Caco-2 (cell line): Measurements from ENCODE around the gene ZNF135. TPM values are rescaled to one million over a fixed set of nuclear protein-coding genes. Genes with fewer than 3 reads are reported as not detected.

Source experiments
- BruUV-seq: library from RNA; stranded (reverse); fragments of 400-500 nt; replicated peaks from 2 replicates; lab custom pipeline; 2021; lab: Mats Ljungman, UMichigan
- CTCF ChIA-PET: fragments of 300-600 bp; sonication (Branson Sonifier 250); formaldehyde crosslinking; loops from one replicate; lab custom pipeline; 2022; ENCODE audit warnings: antibody characterized with exemption; lab: Charles Lee
- POLR2A ChIA-PET: fragments of 300-600 bp; sonication (Branson Sonifier 250); formaldehyde crosslinking; loops from one replicate; lab custom pipeline; 2022; ENCODE audit warnings: antibody characterized with exemption; lab: Charles Lee
- DNase-seq, 2 experiments: peaks; one replicate each; pipeline versions ENCODE4 v3.0.0 to v3.0.0-alpha.2; 2020 to 2022
- H3K27me3 ChIP-seq: replicated peaks from 2 replicates; pipeline ENCODE4 v1.6.0; 2011; ENCODE audit warnings: low read length; ENCODE audit not compliant: control insufficient read depth, insufficient read depth
- H3K36me3 ChIP-seq: 2 replicates; pipeline ENCODE4 v1.5.1; 2011; ENCODE audit warnings: low read length; ENCODE audit not compliant: control insufficient read depth, insufficient read depth
- H3K4me1 ChIP-seq: fragments of 250-450 bp; sonication (Bioruptor Pico); 2 replicates; pipeline ENCODE4 v1.5.1; 2020; ENCODE audit warnings: mild to moderate bottlenecking
- H3K4me3 ChIP-seq: 2 replicates; pipeline ENCODE4 v1.5.1; 2011; ENCODE audit warnings: low read depth, mild to moderate bottlenecking, control low read depth, low read length
- H3K9me3 ChIP-seq: fragments of 250-450 bp; sonication (Bioruptor Pico); 2 replicates; pipeline ENCODE4 v1.5.1; 2020; ENCODE audit warnings: mild to moderate bottlenecking, moderate library complexity
- H3K27ac Mint-ChIP-seq: one replicate; pipeline ENCODE4 v1.8.0; 2022; ENCODE audit warnings: mixed read lengths; ENCODE audit not compliant: unreplicated experiment
- H3K27me3 Mint-ChIP-seq: one replicate; pipeline ENCODE4 v1.8.0; 2022; ENCODE audit warnings: mixed read lengths; ENCODE audit not compliant: insufficient read depth, unreplicated experiment
- H3K36me3 Mint-ChIP-seq: one replicate; pipeline ENCODE4 v1.8.0; 2022; ENCODE audit warnings: mild to moderate bottlenecking, mixed read lengths; ENCODE audit not compliant: insufficient read depth, unreplicated experiment
- H3K4me1 Mint-ChIP-seq: one replicate; pipeline ENCODE4 v1.8.0; 2022; ENCODE audit warnings: low read depth, mixed read lengths; ENCODE audit not compliant: unreplicated experiment
- H3K4me3 Mint-ChIP-seq: one replicate; pipeline ENCODE4 v1.8.0; 2022; ENCODE audit warnings: mild to moderate bottlenecking, moderate library complexity, mixed read lengths; ENCODE audit not compliant: unreplicated experiment
- H3K9me3 Mint-ChIP-seq: one replicate; pipeline ENCODE4 v1.8.0; 2022; ENCODE audit warnings: mixed read lengths; ENCODE audit not compliant: unreplicated experiment
- CTCF ChIP-seq, 2 experiments: fragments of 200-600 bp in 1 of 2; IDR thresholded peaks; 1 replicate in 1 of 2; 2 replicates in 1 of 2; pipeline versions ENCODE4 v1.5.1 to v1.8.0; 2011 to 2022; ENCODE audit warnings: antibody characterized with exemption in 1 of 2, control low read depth in 1 of 2, inconsistent platforms in 1 of 2, low read depth in 1 of 2, low read length in 1 of 2, mild to moderate bottlenecking in 1 of 2, moderate library complexity in 1 of 2; ENCODE audit not compliant: insufficient read depth in 1 of 2, severe bottlenecking in 1 of 2, unreplicated experiment in 1 of 2
- intact Hi-C: fragments of 100-400 bp; cut with micrococcal nuclease; formaldehyde crosslinking; loops from one replicate; pipeline ENCODE4 v1.10.0; 2022; ENCODE audit not compliant: unreplicated experiment
- total RNA-seq: library from RNA; stranded (reverse); gene quantifications from 2 replicates; pipeline ENCODE4 v1.2.3, GENCODE V29; 2022

ZNF135 gene
- total RNA-seq, 1 experiment from 2014 or later = not detected

- Mint-ChIP-seq H3K27ac (no peak overlapping the region), H3K36me3 (no peaks in the 10 kb centered on the region), H3K4me3 (no peak overlapping the region), H3K27me3 (no peaks in the 10 kb centered on the region), H3K4me1 (no peaks in the 10 kb centered on the region), H3K9me3 (peaks cover 31% of the 10 kb centered on the region)
- H3K4me3 ChIP-seq = no peak overlapping the region
- no peak for TF ChIP-seq CTCF (IDR thresholded peaks at IDR 0.05; ENCODE audit: insufficient read depth in 1 of 2, low read depth in 1 of 2, low read length in 1 of 2, severe bottlenecking in 1 of 2, unreplicated experiment in 1 of 2)
- ChIA-PET CTCF (no interaction called here), POLR2A (no interaction called here)
- no peaks in the 10 kb centered on the region for H3K36me3 ChIP-seq
- no TSS peak for BruUV-seq
- DNase-seq = no peak
- no peaks in the 10 kb centered on the region for H3K27me3 ChIP-seq
- intact Hi-C loops = no loop called here
- H3K9me3 ChIP-seq = peaks cover 28% of the 10 kb centered on the region
- H3K4me1 ChIP-seq = no peaks in the 10 kb centered on the region
Measured at GRCh38 chr19:58042495-58043340, 16.4 kb upstream of the ZNF135 start.

- no peak for TF ChIP-seq CTCF (IDR thresholded peaks at IDR 0.05; ENCODE audit: insufficient read depth in 1 of 2, low read depth in 1 of 2, low read length in 1 of 2, severe bottlenecking in 1 of 2, unreplicated experiment in 1 of 2)
- intact Hi-C loops = no loop called here
- ChIA-PET POLR2A (no interaction called here), CTCF (no interaction called here)
- Mint-ChIP-seq H3K4me3 (no peak overlapping the region), H3K27ac (no peak overlapping the region), H3K9me3 (peaks cover 29% of the 10 kb centered on the region), H3K36me3 (no peaks in the 10 kb centered on the region), H3K27me3 (no peaks in the 10 kb centered on the region), H3K4me1 (no peaks in the 10 kb centered on the region)
- Histone ChIP-seq H3K9me3 (peaks cover 27% of the 10 kb centered on the region), H3K27me3 (no peaks in the 10 kb centered on the region), H3K4me3 (no peak overlapping the region), H3K4me1 (no peaks in the 10 kb centered on the region), H3K36me3 (no peaks in the 10 kb centered on the region)
- DNase-seq = no peak
- no TSS peak for BruUV-seq
Measured at GRCh38 chr19:58044391-58044790, 14.7 kb upstream of the ZNF135 start.

GRCh38 chr19:58044886-58045285 lies 14.2 kb upstream of the ZNF135 start:
- Mint-ChIP-seq H3K4me1 (no peaks in the 10 kb centered on the region), H3K4me3 (no peak overlapping the region), H3K27me3 (no peaks in the 10 kb centered on the region), H3K9me3 (peaks cover 33% of the 10 kb centered on the region), H3K36me3 (no peaks in the 10 kb centered on the region), H3K27ac (no peak overlapping the region)
- H3K36me3 ChIP-seq = no peaks in the 10 kb centered on the region
- ChIA-PET CTCF (no interaction called here), POLR2A (no interaction called here)
- intact Hi-C loops = no loop called here
- H3K27me3 ChIP-seq = no peaks in the 10 kb centered on the region
- H3K9me3 ChIP-seq = peaks cover 27% of the 10 kb centered on the region
- no TSS peak for BruUV-seq
- H3K4me3 ChIP-seq = no peak overlapping the region
- no peak for TF ChIP-seq CTCF (IDR thresholded peaks at IDR 0.05; ENCODE audit: insufficient read depth in 1 of 2, low read depth in 1 of 2, low read length in 1 of 2, severe bottlenecking in 1 of 2, unreplicated experiment in 1 of 2)
- H3K4me1 ChIP-seq = no peaks in the 10 kb centered on the region
- DNase-seq = no peak
